Caco-2 (cell line): Measurements from ENCODE around the gene UPK3B. TPM values are rescaled to one million over a fixed set of nuclear protein-coding genes. Genes with fewer than 3 reads are reported as not detected.
"Not testable (repeated sequence)": the region's sequence is repeated elsewhere in the genome, so short reads cannot be mapped to it uniquely, and the experiment has no call there.

ENCODE experiments used
- BruUV-seq: library from RNA; stranded (reverse); fragments of 400-500 nt; replicated peaks from 2 replicates; lab custom pipeline; 2021; lab: Mats Ljungman, UMichigan
- CTCF ChIA-PET: fragments of 300-600 bp; sonication (Branson Sonifier 250); formaldehyde crosslinking; loops from one replicate; lab custom pipeline; 2022; ENCODE audit warnings: antibody characterized with exemption; lab: Charles Lee
- POLR2A ChIA-PET: fragments of 300-600 bp; sonication (Branson Sonifier 250); formaldehyde crosslinking; loops from one replicate; lab custom pipeline; 2022; ENCODE audit warnings: antibody characterized with exemption; lab: Charles Lee
- DNase-seq, 2 experiments: peaks; one replicate each; pipeline versions ENCODE4 v3.0.0 to v3.0.0-alpha.2; 2020 to 2022
- H3K27me3 ChIP-seq: replicated peaks from 2 replicates; pipeline ENCODE4 v1.6.0; 2011; ENCODE audit warnings: low read length; ENCODE audit not compliant: control insufficient read depth, insufficient read depth
- H3K36me3 ChIP-seq: 2 replicates; pipeline ENCODE4 v1.5.1; 2011; ENCODE audit warnings: low read length; ENCODE audit not compliant: control insufficient read depth, insufficient read depth
- H3K4me1 ChIP-seq: fragments of 250-450 bp; sonication (Bioruptor Pico); 2 replicates; pipeline ENCODE4 v1.5.1; 2020; ENCODE audit warnings: mild to moderate bottlenecking
- H3K4me3 ChIP-seq: 2 replicates; pipeline ENCODE4 v1.5.1; 2011; ENCODE audit warnings: low read depth, mild to moderate bottlenecking, control low read depth, low read length
- H3K9me3 ChIP-seq: fragments of 250-450 bp; sonication (Bioruptor Pico); 2 replicates; pipeline ENCODE4 v1.5.1; 2020; ENCODE audit warnings: mild to moderate bottlenecking, moderate library complexity
- H3K27ac Mint-ChIP-seq: one replicate; pipeline ENCODE4 v1.8.0; 2022; ENCODE audit warnings: mixed read lengths; ENCODE audit not compliant: unreplicated experiment
- H3K27me3 Mint-ChIP-seq: one replicate; pipeline ENCODE4 v1.8.0; 2022; ENCODE audit warnings: mixed read lengths; ENCODE audit not compliant: insufficient read depth, unreplicated experiment
- H3K36me3 Mint-ChIP-seq: one replicate; pipeline ENCODE4 v1.8.0; 2022; ENCODE audit warnings: mild to moderate bottlenecking, mixed read lengths; ENCODE audit not compliant: insufficient read depth, unreplicated experiment
- H3K4me1 Mint-ChIP-seq: one replicate; pipeline ENCODE4 v1.8.0; 2022; ENCODE audit warnings: low read depth, mixed read lengths; ENCODE audit not compliant: unreplicated experiment
- H3K4me3 Mint-ChIP-seq: one replicate; pipeline ENCODE4 v1.8.0; 2022; ENCODE audit warnings: mild to moderate bottlenecking, moderate library complexity, mixed read lengths; ENCODE audit not compliant: unreplicated experiment
- H3K9me3 Mint-ChIP-seq: one replicate; pipeline ENCODE4 v1.8.0; 2022; ENCODE audit warnings: mixed read lengths; ENCODE audit not compliant: unreplicated experiment
- intact Hi-C: fragments of 100-400 bp; cut with micrococcal nuclease; formaldehyde crosslinking; loops from one replicate; pipeline ENCODE4 v1.10.0; 2022; ENCODE audit not compliant: unreplicated experiment
- total RNA-seq: library from RNA; stranded (reverse); gene quantifications from 2 replicates; pipeline ENCODE4 v1.2.3, GENCODE V29; 2022
- TF ChIP-seq, protein P1 (sequence below), 2 experiments: fragments of 200-600 bp in 1 of 2; IDR thresholded peaks; 1 replicate in 1 of 2; 2 replicates in 1 of 2; pipeline versions ENCODE4 v1.5.1 to v1.8.0; 2011 to 2022; ENCODE audit warnings: antibody characterized with exemption in 1 of 2, control low read depth in 1 of 2, inconsistent platforms in 1 of 2, low read depth in 1 of 2, low read length in 1 of 2, mild to moderate bottlenecking in 1 of 2, moderate library complexity in 1 of 2; ENCODE audit not compliant: insufficient read depth in 1 of 2, severe bottlenecking in 1 of 2, unreplicated experiment in 1 of 2

UPK3B gene
- total RNA-seq, 1 experiment from 2014 or later, result 9.1 TPM

DNA sequence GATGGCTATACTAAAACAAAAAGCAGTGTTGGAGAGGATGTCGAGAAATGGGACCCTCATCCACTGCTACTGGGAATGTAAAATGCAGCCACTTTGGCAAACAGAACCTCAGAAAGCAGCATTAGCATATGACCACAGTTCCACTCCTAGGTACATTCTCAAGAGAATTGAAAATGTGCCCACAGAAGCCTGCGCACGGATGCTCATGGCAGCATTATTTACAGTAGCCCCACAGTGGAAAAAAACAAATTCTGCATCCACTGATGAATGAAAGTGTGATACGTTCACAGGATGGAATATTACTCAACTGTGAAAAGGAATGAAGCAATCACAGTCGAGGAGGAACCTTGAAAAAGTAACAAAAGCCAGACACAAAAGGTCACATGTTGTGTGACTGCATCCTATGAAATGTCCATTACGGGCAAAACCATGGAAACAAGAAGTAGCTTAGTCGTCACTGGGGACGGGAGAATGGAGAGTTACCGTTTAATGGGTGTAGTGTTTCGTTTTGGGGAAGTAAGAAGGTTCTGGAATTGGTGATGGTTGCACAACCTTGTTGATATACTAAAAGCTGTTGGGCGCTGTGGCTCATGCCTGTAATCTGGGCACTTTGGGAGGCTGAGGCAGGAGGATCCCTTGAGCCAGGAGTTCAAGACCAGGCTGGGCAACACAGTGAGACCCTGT lies 2.5 kb upstream of the UPK3B start:
- POLR2A ChIA-PET, result no interaction called here
- peaks cover 10% of the 10 kb centered on the region for H3K4me1 ChIP-seq
- H3K36me3 Mint-ChIP-seq, result peaks cover 12% of the 10 kb centered on the region
- no peaks in the 10 kb centered on the region for H3K4me1 Mint-ChIP-seq
- no peak for DNase-seq
- H3K27me3 Mint-ChIP-seq, result no peaks in the 10 kb centered on the region
- H3K9me3 ChIP-seq, result no peaks in the 10 kb centered on the region
- no peaks in the 10 kb centered on the region for H3K27me3 ChIP-seq
- intact Hi-C loops, result no loop called here
- CTCF ChIA-PET, result no interaction called here
- TF ChIP-seq, protein P1, sequence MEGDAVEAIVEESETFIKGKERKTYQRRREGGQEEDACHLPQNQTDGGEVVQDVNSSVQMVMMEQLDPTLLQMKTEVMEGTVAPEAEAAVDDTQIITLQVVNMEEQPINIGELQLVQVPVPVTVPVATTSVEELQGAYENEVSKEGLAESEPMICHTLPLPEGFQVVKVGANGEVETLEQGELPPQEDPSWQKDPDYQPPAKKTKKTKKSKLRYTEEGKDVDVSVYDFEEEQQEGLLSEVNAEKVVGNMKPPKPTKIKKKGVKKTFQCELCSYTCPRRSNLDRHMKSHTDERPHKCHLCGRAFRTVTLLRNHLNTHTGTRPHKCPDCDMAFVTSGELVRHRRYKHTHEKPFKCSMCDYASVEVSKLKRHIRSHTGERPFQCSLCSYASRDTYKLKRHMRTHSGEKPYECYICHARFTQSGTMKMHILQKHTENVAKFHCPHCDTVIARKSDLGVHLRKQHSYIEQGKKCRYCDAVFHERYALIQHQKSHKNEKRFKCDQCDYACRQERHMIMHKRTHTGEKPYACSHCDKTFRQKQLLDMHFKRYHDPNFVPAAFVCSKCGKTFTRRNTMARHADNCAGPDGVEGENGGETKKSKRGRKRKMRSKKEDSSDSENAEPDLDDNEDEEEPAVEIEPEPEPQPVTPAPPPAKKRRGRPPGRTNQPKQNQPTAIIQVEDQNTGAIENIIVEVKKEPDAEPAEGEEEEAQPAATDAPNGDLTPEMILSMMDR (IDR thresholded peaks at IDR 0.05; ENCODE audit: insufficient read depth in 1 of 2, low read depth in 1 of 2, low read length in 1 of 2, severe bottlenecking in 1 of 2, unreplicated experiment in 1 of 2), result no peak
- no peak overlapping the region for H3K4me3 ChIP-seq
- BruUV-seq, result no TSS peak
- H3K4me3 Mint-ChIP-seq, result no peak overlapping the region
- no peaks in the 10 kb centered on the region; the same call in 1 of the 2 replicates for H3K36me3 ChIP-seq
- no peak overlapping the region for H3K27ac Mint-ChIP-seq
- H3K9me3 Mint-ChIP-seq, result no peaks in the 10 kb centered on the region

DNA sequence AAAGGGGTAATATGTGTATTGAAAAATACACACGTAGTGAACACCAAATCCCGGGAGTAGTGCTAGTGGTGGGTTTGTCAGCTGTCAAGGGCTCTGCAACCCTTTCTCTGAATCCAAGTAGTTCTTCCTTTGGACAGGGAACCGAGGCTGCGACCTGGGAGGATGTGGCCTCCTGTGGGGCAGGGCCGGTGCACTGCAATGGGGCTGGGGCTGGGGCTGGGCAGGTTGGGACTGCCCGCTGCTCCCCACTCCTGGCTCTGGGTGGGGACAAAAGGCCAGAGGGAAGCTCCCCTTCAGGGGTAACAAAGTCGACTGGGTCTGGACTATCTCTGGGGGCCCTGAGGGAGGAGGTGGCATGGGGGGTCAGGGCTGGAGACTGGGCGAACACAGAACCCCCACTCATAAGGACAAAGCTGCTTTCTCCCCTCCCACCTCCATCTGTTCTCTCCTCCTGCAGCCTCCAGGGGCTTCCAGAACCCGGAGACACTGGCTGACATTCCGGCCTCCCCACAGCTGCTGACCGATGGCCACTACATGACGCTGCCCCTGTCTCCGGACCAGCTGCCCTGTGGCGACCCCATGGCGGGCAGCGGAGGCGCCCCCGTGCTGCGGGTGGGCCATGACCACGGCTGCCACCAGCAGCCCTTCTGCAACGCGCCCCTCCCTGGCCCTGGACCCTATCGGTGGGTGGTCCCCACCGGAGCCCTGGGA lies 1.0 kb downstream of the UPK3B start:
- intact Hi-C loops, BruUV-seq, H3K9me3 ChIP-seq, H3K27ac Mint-ChIP-seq, H3K27me3 Mint-ChIP-seq, H3K4me1 Mint-ChIP-seq, POLR2A ChIA-PET, H3K9me3 Mint-ChIP-seq, H3K4me3 ChIP-seq, H3K4me3 Mint-ChIP-seq, DNase-seq, CTCF ChIA-PET, H3K27me3 ChIP-seq, H3K36me3 ChIP-seq: not testable (repeated sequence)
- H3K4me1 ChIP-seq, result peaks cover 10% of the 10 kb centered on the region
- peaks cover 18% of the 10 kb centered on the region for H3K36me3 Mint-ChIP-seq

DNA sequence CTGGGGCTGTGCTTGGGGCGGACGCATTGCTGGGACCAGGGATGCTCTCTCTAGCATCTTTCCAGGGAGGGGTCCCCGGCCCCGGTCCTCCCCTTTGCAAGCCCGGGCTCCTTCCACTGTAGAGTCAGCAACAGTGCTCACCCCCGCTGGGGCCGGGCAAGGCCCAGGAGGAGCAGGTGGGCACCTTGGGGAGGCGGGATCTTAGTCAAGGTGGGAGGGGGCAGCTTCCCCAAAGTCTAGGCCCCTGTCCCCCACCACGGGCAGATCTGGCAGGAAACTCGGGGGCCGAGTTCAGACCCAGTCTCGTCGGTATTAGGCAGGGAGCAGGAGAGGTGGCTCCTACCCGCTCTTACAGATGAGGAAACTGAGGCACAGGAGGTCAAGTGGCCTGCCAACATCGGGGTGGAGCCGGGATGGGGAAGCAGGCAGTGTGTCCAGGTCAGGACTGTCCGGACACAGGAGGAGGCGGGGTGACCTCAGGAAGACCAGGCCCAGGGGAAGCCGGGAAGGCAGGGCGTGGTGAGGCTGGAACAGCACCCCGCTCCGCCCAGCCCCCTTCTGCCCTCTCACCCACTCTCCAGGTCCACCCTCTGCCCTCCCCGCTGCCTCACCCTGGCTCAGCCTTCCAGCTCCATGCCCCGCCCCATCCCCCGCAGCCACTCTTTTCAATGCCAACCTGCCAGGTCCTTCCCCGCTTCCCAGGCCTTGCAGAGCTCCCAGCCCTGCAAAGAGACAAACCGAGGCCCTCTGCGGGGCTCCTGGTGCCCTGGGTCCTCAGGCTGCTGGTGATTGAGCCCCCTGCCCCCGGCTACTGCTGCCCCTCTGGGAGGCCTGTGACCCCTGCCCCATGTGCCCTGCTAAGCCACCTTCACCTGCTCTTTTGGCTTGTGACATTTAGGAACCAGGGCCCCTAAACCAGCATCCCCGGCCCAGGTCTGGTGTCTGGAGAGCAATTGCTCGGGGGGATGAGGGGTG lies 1.8 kb downstream of the UPK3B start:
- H3K4me3 ChIP-seq, intact Hi-C loops, H3K36me3 ChIP-seq, DNase-seq, H3K9me3 ChIP-seq, POLR2A ChIA-PET, H3K27me3 ChIP-seq, H3K4me1 Mint-ChIP-seq, H3K27ac Mint-ChIP-seq, H3K4me3 Mint-ChIP-seq, H3K9me3 Mint-ChIP-seq, BruUV-seq, CTCF ChIA-PET, H3K27me3 Mint-ChIP-seq: not testable (repeated sequence)
- H3K36me3 Mint-ChIP-seq, result peaks cover 18% of the 10 kb centered on the region
- H3K4me1 ChIP-seq, result peaks cover 10% of the 10 kb centered on the region
